ENCODE measurements around the gene SPATA18. TPM values are rescaled to one million over a fixed set of nuclear protein-coding genes. Genes with fewer than 3 reads are reported as not detected.

The SPATA18 gene
- total RNA-seq, 4 donors from 2014 or later, result 10.5 to 25.1 (median 13.7) TPM

DNA sequence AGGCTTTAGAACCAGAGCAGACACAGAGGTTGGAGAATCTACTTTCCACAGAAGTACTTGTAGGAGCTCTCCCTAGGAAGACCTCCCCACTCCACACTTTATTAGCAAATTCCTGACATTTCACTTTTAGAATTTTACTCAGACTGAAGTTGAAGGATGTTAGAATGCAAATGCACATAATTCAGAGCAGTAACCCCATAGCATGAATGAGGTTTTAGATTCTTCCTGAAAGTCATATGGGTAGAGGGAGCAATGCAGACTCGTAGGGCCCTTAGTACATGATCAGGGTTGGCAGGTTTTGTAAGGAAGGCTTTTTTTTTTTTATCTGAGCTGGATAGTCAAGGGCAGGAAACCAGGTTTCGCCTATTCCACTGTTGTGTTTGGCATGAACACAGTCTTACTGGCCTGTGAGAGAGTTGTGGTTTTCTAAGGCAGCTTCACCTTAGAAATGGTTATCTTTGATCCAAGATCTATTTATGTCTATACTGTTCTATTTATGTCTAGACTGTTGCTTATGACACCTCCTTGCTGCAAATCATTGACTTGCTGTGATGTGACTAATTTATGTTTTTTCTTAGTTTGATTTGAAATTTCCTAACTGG, 48.9 kb downstream of the SPATA18 start:
- H3K9me3 ChIP-seq, result no peaks in the 10 kb centered on the region
- no peaks in the 10 kb centered on the region for H3K4me1 ChIP-seq
- WGBS, result 54% methylated on average over 2 of the region's 2 CpGs

DNA sequence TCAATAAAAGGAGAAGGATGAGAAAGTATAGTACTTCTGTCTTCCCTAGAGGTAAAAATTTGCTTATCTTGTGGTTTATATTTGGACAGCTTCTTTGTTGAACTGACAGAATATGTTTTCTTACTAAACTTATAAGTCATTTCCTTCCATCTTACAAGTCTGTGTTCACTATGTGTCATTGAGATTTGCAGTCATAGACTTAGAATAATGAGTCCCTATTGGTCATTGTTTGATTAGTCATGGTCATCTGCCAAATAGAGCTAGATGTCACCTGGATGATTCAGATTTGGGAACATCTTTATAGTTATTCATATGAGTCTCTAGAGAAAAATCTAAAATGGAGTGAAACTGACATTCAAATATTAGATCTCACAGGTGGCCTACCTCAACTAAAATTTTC, 51.5 kb downstream of the SPATA18 start:
- H3K27ac ChIP-seq, result no peak overlapping the region
- H3K36me3 ChIP-seq, result no peaks in the 10 kb centered on the region
- TF ChIP-seq EP300 (IDR thresholded peaks at IDR 0.05) (no peak), POLR2A (IDR thresholded peaks at IDR 0.05) (no peak), POLR2AphosphoS5 (IDR thresholded peaks at IDR 0.05) (no peak)
- TF ChIP-seq, protein P1, sequence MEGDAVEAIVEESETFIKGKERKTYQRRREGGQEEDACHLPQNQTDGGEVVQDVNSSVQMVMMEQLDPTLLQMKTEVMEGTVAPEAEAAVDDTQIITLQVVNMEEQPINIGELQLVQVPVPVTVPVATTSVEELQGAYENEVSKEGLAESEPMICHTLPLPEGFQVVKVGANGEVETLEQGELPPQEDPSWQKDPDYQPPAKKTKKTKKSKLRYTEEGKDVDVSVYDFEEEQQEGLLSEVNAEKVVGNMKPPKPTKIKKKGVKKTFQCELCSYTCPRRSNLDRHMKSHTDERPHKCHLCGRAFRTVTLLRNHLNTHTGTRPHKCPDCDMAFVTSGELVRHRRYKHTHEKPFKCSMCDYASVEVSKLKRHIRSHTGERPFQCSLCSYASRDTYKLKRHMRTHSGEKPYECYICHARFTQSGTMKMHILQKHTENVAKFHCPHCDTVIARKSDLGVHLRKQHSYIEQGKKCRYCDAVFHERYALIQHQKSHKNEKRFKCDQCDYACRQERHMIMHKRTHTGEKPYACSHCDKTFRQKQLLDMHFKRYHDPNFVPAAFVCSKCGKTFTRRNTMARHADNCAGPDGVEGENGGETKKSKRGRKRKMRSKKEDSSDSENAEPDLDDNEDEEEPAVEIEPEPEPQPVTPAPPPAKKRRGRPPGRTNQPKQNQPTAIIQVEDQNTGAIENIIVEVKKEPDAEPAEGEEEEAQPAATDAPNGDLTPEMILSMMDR (IDR thresholded peaks at IDR 0.05), result no peak
- no peaks in the 10 kb centered on the region for H3K27me3 ChIP-seq
- peaks cover 2% of the 10 kb centered on the region for H3K4me1 ChIP-seq
- no peak overlapping the region for H3K4me3 ChIP-seq
- no peaks in the 10 kb centered on the region for H3K9me3 ChIP-seq
- DNase-seq (ENCODE audit: low spot score in 2 of 2), result no peak

More for the DNA sequence above, 48.9 kb downstream of the SPATA18 start:
- H3K27ac ChIP-seq, result no peak overlapping the region
- TF ChIP-seq POLR2A (IDR thresholded peaks at IDR 0.05), result no peak
- TF ChIP-seq, protein P1 (IDR thresholded peaks at IDR 0.05), result no peak
- TF ChIP-seq POLR2AphosphoS5 (IDR thresholded peaks at IDR 0.05), result no peak
- TF ChIP-seq EP300 (IDR thresholded peaks at IDR 0.05), result no peak
- no peak overlapping the region for H3K4me3 ChIP-seq
- DNase-seq (ENCODE audit: low spot score in 2 of 2), result no peak
- no peaks in the 10 kb centered on the region for H3K36me3 ChIP-seq
- H3K27me3 ChIP-seq, result no peaks in the 10 kb centered on the region

DNA sequence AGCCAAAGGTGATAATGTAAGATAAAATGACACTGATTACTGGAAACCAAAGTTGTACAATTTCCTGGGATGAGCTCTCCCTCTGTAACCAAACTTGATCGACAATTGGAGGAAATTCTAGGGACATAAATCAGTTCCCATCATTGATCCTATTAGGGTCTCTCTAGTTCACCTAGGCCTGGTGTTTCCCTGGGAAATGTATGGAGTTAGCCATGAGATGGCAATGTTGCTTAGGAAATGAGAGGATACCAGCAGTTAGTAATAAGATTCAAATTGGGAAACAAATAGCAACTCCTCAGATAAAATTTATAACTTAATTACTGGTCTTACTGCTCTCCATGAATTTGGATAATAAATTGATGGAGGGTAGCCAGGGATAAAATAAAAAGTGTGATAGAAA, 52.2 kb downstream of the SPATA18 start:
- TF ChIP-seq POLR2A (IDR thresholded peaks at IDR 0.05) (no peak), POLR2AphosphoS5 (IDR thresholded peaks at IDR 0.05) (no peak), EP300 (IDR thresholded peaks at IDR 0.05) (no peak)
- TF ChIP-seq, protein P1 (IDR thresholded peaks at IDR 0.05), result peak in 1 of 2 donors; percentile 12
- no peak overlapping the region for H3K27ac ChIP-seq
- H3K4me3 ChIP-seq, result no peak overlapping the region
- WGBS, result 43% methylated on average over 1 of the region's 1 CpG
- no peak for DNase-seq (ENCODE audit: low spot score in 2 of 2)
- H3K36me3 ChIP-seq, result no peaks in the 10 kb centered on the region
- no peaks in the 10 kb centered on the region for H3K9me3 ChIP-seq
- H3K27me3 ChIP-seq, result no peaks in the 10 kb centered on the region
- H3K4me1 ChIP-seq, result peaks cover 3% of the 10 kb centered on the region

DNA sequence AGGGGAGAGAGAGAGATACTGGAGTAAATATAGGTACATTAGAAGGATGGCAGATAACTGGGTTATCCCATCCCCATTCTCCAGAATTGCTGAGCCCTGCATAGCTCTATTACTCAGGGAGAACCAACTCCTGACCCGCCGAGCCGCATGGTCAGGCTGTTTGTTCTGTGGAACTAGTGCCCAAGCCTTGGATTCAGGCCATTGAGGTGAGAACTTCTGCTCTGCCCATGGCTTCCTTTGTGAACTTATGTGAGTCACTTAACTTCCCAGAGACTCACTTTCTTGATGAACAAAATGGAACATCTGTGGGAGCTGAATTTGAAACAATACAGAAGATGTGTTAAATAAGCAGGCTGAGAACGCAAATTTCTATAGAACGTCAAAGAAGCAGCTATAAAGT, 54.2 kb downstream of the SPATA18 start:
- no peak for DNase-seq (ENCODE audit: low spot score in 2 of 2)
- Histone ChIP-seq H3K27me3 (no peaks in the 10 kb centered on the region), H3K9me3 (no peaks in the 10 kb centered on the region), H3K4me1 (peaks cover 3% of the 10 kb centered on the region), H3K27ac (no peak overlapping the region), H3K4me3 (no peak overlapping the region), H3K36me3 (no peaks in the 10 kb centered on the region)
- WGBS, result 92% methylated on average over 5 of the region's 5 CpGs
- no peak for TF ChIP-seq EP300 (IDR thresholded peaks at IDR 0.05)
- TF ChIP-seq, protein P1 (IDR thresholded peaks at IDR 0.05), result no peak
- no peak for TF ChIP-seq POLR2AphosphoS5 (IDR thresholded peaks at IDR 0.05)
- TF ChIP-seq POLR2A (IDR thresholded peaks at IDR 0.05), result no peak

DNA sequence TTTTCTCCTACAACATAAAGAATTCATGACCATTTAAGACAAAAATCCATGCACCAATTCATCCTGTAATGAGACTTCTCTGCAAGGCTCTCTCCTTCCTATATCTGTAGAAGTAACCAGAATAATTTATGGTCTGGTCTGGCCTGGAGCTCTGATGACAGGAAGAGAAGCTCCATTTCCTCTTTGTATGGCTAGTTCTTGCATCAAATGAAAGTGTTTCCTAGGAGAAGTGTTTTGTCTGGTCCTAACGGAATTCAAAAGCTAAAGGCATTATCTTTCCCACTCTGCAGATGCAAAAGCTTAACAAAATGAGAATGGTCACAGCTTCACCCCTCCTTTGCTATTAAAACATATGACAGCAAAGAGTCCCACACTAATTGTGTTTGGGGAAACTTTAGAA, 55.1 kb downstream of the SPATA18 start:
- peaks cover 3% of the 10 kb centered on the region for H3K4me1 ChIP-seq
- no peaks in the 10 kb centered on the region for H3K27me3 ChIP-seq
- no peak overlapping the region for H3K27ac ChIP-seq
- no peaks in the 10 kb centered on the region for H3K36me3 ChIP-seq
- WGBS, result 35% methylated on average over 1 of the region's 1 CpG
- no peak for DNase-seq (ENCODE audit: low spot score in 2 of 2)
- no peak for TF ChIP-seq EP300 (IDR thresholded peaks at IDR 0.05)
- no peak overlapping the region for H3K4me3 ChIP-seq
- no peaks in the 10 kb centered on the region for H3K9me3 ChIP-seq

DNA sequence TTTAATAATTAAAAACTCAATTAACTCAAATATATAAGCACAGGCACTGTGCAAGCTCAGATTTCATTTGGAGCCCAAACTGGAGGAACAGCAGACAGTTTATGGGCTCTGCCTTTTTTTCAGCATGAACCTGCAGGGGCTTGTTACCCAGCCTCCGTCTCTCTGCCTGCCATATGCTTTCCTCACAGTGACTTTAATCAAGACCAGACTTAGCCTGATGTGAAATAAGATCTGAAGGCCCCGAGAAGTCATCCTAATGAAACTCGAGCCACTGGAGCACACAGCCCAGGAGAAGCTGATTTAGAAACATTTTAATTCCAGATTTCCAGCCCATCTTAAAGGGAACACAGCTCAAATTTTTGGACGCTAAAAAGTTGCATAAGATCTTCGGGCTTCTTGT, 55.6 kb downstream of the SPATA18 start:
- Histone ChIP-seq H3K4me1 (peaks cover 3% of the 10 kb centered on the region), H3K9me3 (no peaks in the 10 kb centered on the region), H3K27me3 (no peaks in the 10 kb centered on the region), H3K36me3 (no peaks in the 10 kb centered on the region), H3K4me3 (no peak overlapping the region), H3K27ac (no peak overlapping the region)
- TF ChIP-seq POLR2A (IDR thresholded peaks at IDR 0.05) (no peak), POLR2AphosphoS5 (IDR thresholded peaks at IDR 0.05) (no peak), EP300 (IDR thresholded peaks at IDR 0.05) (no peak)
- TF ChIP-seq, protein P1 (IDR thresholded peaks at IDR 0.05), result no peak
- DNase-seq (ENCODE audit: low spot score in 2 of 2), result no peak
- 40% methylated on average over 5 of the region's 5 CpGs for WGBS
